ENCODE results near the gene MOB4. TPM values are rescaled to one million over a fixed set of nuclear protein-coding genes. Genes with fewer than 3 reads are reported as not detected.
"Not testable (repeated sequence)": the region's sequence is repeated elsewhere in the genome, so short reads cannot be mapped to it uniquely, and the experiment has no call there.

The MOB4 gene
- total RNA-seq: 10 to 100 TPM; 29.3 to 41.3 (median 38.2) TPM

DNA sequence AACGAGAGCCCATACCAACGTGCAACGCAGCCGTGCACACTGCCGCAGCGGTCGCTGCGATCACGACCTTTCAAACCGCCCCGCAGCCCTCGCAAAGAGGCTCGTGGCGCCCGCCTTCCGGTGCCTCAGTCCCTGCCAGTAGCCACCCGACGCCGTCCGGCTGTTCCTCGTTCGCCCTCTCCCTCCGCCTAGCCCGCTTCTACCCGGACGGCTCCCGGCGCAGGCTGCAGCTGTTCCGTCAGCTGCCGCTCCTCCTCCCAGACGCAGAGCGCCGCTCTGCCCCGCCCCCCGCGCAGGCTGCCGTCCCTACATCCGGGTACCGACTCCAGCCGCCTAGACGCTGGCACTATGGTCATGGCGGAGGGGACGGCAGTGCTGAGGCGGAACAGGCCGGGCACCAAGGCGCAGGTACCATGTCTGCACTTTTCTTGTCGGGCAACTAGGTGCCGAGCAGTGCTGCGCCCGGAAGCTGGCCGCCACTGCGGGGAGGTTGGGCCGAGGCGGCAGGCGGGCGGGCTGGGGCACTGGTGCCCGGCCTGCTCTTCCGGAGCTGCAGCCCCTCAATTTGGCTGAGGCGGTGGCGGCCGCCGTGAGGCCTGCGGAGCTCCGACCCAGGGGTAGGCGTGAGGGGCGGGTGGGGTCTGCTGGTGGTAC lies at the start of gene MOB4:
TSS of gene MOB4 (plus strand) at position 328 of the 654 bp plus-strand sequence. CDS start at position 349, 21 bp downstream.
- H3K9me3 ChIP-seq: no peaks in the 10 kb centered on the region
- peaks cover 19 to 26% of the 10 kb centered on the region in 2 donors for H3K4me1 ChIP-seq
- peak within 1 kb of the TSS; percentile 70 to 100 (median 86) for H3K4me3 ChIP-seq
- no peaks in the 10 kb centered on the region for H3K27me3 ChIP-seq
- H3K36me3 ChIP-seq: no peaks in the 10 kb centered on the region
- DNase-seq: peak; percentile 95
- TF ChIP-seq POLR2A (IDR thresholded peaks at IDR 0.05): peak; percentile 95 to 97
- TF ChIP-seq, protein P1, sequence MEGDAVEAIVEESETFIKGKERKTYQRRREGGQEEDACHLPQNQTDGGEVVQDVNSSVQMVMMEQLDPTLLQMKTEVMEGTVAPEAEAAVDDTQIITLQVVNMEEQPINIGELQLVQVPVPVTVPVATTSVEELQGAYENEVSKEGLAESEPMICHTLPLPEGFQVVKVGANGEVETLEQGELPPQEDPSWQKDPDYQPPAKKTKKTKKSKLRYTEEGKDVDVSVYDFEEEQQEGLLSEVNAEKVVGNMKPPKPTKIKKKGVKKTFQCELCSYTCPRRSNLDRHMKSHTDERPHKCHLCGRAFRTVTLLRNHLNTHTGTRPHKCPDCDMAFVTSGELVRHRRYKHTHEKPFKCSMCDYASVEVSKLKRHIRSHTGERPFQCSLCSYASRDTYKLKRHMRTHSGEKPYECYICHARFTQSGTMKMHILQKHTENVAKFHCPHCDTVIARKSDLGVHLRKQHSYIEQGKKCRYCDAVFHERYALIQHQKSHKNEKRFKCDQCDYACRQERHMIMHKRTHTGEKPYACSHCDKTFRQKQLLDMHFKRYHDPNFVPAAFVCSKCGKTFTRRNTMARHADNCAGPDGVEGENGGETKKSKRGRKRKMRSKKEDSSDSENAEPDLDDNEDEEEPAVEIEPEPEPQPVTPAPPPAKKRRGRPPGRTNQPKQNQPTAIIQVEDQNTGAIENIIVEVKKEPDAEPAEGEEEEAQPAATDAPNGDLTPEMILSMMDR (IDR thresholded peaks at IDR 0.05 in 4 of 5, conservative IDR thresholded peaks at IDR 0.05 in 1 of 5): no peak
- peak within 1 kb of the TSS; percentile 93 to 100 (median 95) for H3K27ac ChIP-seq
- intact Hi-C loops (cut with DNase I; ENCODE audit: low total_unique reads): loop anchor here (1.0 to 2.0 kb wide), 4 partner anchors 16 to 189 kb away; partner anchors contain the start of genes COQ10B, HSPE1, MARS2 and SF3B1
- in situ Hi-C loops (cut with MboI; ENCODE audit: low sequenced_read_pairs in 4 of 4): loop anchor here in 1 of 4 donors (10.0 kb wide), 2 partner anchors 81 to 189 kb away; partner anchors contain the start of genes MARS2 and SF3B1
- ATAC-seq: peak; percentile 93 to 95

DNA sequence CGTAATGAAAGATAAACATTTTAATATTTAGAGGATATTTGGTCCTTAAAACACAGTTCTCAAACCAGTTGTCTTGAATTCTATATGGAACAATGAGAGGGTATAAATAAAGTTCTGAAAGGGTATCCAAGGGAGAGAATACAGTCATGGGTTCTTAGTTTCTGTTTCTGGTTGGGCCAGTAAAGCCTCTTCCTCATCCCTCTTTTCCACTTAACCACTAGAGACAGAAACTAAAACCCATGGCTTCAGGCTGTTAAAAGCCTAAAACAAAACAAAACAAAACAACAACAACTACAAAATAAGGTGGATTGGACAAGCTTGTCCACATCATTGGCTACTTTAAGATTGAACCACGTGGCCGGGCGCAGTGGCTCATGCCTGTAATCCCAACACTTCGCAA lies 43.7 kb upstream of the MOB4 start:
- intact Hi-C loops (cut with DNase I; ENCODE audit: low total_unique reads): no loop called here

DNA sequence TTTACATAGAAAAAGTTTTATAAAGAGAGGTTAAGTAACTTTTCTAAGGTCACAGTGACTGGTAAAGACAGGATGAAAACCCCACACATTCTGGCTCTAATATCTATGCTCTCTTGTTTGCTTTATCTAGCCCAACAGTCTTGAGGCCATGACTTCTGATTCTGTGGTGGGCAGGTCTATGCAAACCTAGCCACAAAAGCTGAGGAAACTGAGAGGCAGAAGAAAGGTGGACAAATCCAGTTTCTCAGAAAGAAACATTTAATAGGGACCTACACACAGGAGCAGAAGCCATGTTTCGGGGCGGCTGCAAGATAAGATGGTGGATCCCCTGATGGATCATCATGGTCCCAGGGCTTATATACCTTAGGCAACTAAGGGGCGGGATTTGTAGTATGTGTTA lies 38.1 kb upstream of the MOB4 start:
- DNase-seq (no peak), ATAC-seq (no peak)
- peaks cover 2 to 56% of the 10 kb centered on the region in 2 donors for H3K36me3 ChIP-seq
- no peaks in the 10 kb centered on the region for H3K27me3 ChIP-seq
- no peaks in the 10 kb centered on the region for H3K4me1 ChIP-seq
- no peak overlapping the region for H3K4me3 ChIP-seq
- intact Hi-C loops (cut with DNase I; ENCODE audit: low total_unique reads) (no loop called here), in situ Hi-C loops (cut with MboI; ENCODE audit: low sequenced_read_pairs in 4 of 4) (no loop called here)
- H3K9me3 ChIP-seq: no peaks in the 10 kb centered on the region
- H3K27ac ChIP-seq: no peak overlapping the region
- no peak for TF ChIP-seq POLR2A (IDR thresholded peaks at IDR 0.05)
- TF ChIP-seq, protein P1 (IDR thresholded peaks at IDR 0.05 in 4 of 5, conservative IDR thresholded peaks at IDR 0.05 in 1 of 5): no peak

More for the DNA sequence above, 43.7 kb upstream of the MOB4 start:
- TF ChIP-seq POLR2A (IDR thresholded peaks at IDR 0.05): no peak
- TF ChIP-seq, protein P1 (IDR thresholded peaks at IDR 0.05 in 4 of 5, conservative IDR thresholded peaks at IDR 0.05 in 1 of 5): no peak
- no peak for ATAC-seq
- no peak overlapping the region for H3K4me3 ChIP-seq
- no peak overlapping the region for H3K27ac ChIP-seq
- H3K36me3 ChIP-seq: peaks cover 2 to 96% of the 10 kb centered on the region in 2 donors
- H3K27me3 ChIP-seq: no peaks in the 10 kb centered on the region
- no peaks in the 10 kb centered on the region for H3K4me1 ChIP-seq
- H3K9me3 ChIP-seq: no peaks in the 10 kb centered on the region
- no peak for DNase-seq
- in situ Hi-C loops (cut with MboI; ENCODE audit: low sequenced_read_pairs in 4 of 4): no loop called here

DNA sequence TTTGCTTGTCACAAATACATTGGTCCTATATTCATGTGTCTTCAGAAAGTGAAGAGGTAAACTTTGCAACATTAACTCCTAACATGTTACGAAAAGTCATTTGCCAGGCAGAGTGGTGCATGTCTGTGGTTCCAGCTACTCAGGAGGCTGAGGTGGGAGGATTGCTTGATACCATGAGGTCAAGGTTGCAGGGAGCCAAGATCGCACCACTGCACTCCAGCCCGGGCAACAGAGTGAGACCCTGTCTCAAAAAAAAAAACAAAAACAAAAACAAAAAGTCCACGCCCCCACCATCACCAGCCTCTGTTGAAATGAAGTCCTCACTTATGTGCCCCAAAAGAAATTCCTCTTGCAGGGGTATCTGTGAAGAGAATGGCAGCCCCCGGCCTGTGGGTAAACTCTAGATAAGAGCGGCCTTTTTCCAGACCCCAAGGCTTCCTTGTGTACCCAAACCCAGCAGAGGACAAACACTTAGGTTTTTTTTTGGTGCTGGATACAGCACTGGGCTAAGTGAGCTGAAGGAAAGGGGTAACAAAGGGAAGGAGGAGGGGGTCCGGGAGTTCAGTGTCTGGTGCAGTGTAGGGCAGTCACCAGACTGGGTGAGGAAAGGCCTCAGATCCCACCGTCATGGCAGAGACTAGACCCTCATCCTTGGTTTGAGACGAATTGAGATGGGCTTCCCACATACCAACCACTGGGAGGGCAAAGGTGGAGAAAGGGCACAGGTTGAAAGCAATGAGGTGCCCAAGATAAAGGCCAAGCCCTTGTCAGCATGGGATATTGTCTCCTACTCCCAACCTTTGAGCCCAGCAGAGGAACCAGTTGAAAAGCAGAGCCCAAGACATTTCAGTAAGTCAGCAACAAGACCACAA lies 35.5 kb upstream of the MOB4 start:
- Histone ChIP-seq H3K4me1 (no peaks in the 10 kb centered on the region), H3K27me3 (no peaks in the 10 kb centered on the region), H3K4me3 (no peak overlapping the region), H3K9me3 (no peaks in the 10 kb centered on the region), H3K27ac (no peak overlapping the region), H3K36me3 (peaks cover 0 to 37% of the 10 kb centered on the region in 2 donors)
- in situ Hi-C loops (cut with MboI; ENCODE audit: low sequenced_read_pairs in 4 of 4): no loop called here
- no peak for TF ChIP-seq POLR2A (IDR thresholded peaks at IDR 0.05)
- TF ChIP-seq, protein P1 (IDR thresholded peaks at IDR 0.05 in 4 of 5, conservative IDR thresholded peaks at IDR 0.05 in 1 of 5): no peak
- DNase-seq: no peak
- intact Hi-C loops (cut with DNase I; ENCODE audit: low total_unique reads): no loop called here
- ATAC-seq: no peak

DNA sequence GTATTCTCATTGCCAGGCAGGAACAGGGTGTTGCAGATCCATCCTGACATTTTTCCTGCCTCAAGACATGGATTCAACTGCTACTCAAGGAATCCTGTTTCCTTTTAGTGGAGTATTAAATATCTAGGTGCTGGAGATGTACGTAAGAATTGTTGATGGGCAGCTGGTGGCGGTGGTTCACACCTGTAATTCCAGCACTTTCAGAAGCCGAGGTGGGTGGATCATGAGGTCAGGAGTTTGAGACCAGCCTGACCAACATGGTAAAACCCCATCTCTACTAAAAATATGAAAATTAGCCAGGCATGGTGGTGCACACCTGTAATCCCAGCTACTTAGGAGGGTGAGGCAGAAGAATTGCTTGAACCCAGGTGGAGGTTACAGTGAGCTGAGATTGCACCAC lies 31.6 kb upstream of the MOB4 start:
- H3K4me1 ChIP-seq; in situ Hi-C loops (cut with MboI; ENCODE audit: low sequenced_read_pairs in 4 of 4); intact Hi-C loops (cut with DNase I; ENCODE audit: low total_unique reads); H3K4me3 ChIP-seq; DNase-seq; H3K27me3 ChIP-seq; ATAC-seq; H3K27ac ChIP-seq; H3K9me3 ChIP-seq: not testable (repeated sequence)
- peaks cover 5 to 27% of the 10 kb centered on the region in 2 donors for H3K36me3 ChIP-seq

Data from gastrocnemius medialis (tissue), 4 donors.